HEK293 (cell line): ENCODE results near the gene TUBGCP3.

ENCODE experiments used
- CTCF ChIA-PET: fragments of 350-600 bp; formaldehyde crosslinking; extraction: SDS; loops from one replicate; lab custom pipeline; 2021; ENCODE audit warnings: antibody characterized with exemption; lab: Yijun Ruan, JAX
- POLR2A ChIA-PET: fragments of 300-600 bp; formaldehyde crosslinking; extraction: SDS; loops from one replicate; lab custom pipeline; 2020; ENCODE audit warnings: antibody characterized with exemption, inconsistent platforms; lab: Yijun Ruan, JAX
- H3K27ac ChIP-seq: fragments of 200-500 bp; sonication (Bioruptor generic); 2 replicates; pipeline ENCODE4 v1.5.1; 2014; ENCODE audit warnings: low read depth, low read length, control low read depth, inconsistent platforms; ENCODE audit errors: extremely low read depth
- H3K36me3 ChIP-seq, 2 experiments: fragments of 200-500 bp in 1 of 2; sonication (Bioruptor generic) in 1 of 2; 1 replicate in 1 of 2; 2 replicates in 1 of 2; pipeline ENCODE4 v1.5.1; 2014 to 2017; ENCODE audit warnings: inconsistent platforms in 2 of 2, low read length in 2 of 2; ENCODE audit not compliant: control insufficient read depth in 2 of 2, insufficient read depth in 1 of 2
- H3K4me1 ChIP-seq: fragments of 200-500 bp; sonication (Bioruptor generic); 2 replicates; pipeline ENCODE4 v1.5.1; 2014; ENCODE audit warnings: mild to moderate bottlenecking, low read length, inconsistent platforms; ENCODE audit not compliant: control insufficient read depth, insufficient read depth
- H3K4me3 ChIP-seq: 2 replicates; pipeline ENCODE4 v1.5.1; 2011; ENCODE audit warnings: low read depth, mild to moderate bottlenecking, control low read depth, low read length, moderate library complexity
- H3K9me3 ChIP-seq: fragments of 200-500 bp; sonication (Bioruptor generic); 2 replicates; pipeline ENCODE4 v1.5.1; 2014; ENCODE audit warnings: low read depth, low read length, inconsistent platforms; ENCODE audit not compliant: control insufficient read depth, insufficient read depth
- BCL11A ChIP-seq: fragments of 450-650 bp; formaldehyde crosslinking; IDR thresholded peaks from 2 replicates; pipeline ENCODE4 v1.5.1; 2016; ENCODE audit warnings: low read depth, missing biosample characterization, missing genetic modification characterization
- EGR2 ChIP-seq: fragments of 450-650 bp; formaldehyde crosslinking; IDR thresholded peaks from 2 replicates; pipeline ENCODE4 v1.5.1; 2016; ENCODE audit warnings: low read depth, missing biosample characterization, missing genetic modification characterization
- GLI2 ChIP-seq: fragments of 450-650 bp; formaldehyde crosslinking; IDR thresholded peaks from 2 replicates; pipeline ENCODE4; 2017; ENCODE audit warnings: missing biosample characterization, missing genetic modification characterization, low read depth, borderline replicate concordance
- HOXD13 ChIP-seq: sonication (generic); formaldehyde crosslinking; IDR thresholded peaks from 2 replicates; pipeline ENCODE4 v1.8.0; 2022; ENCODE audit warnings: missing genetic modification reagents, borderline replicate concordance
- IKZF3 ChIP-seq: fragments of 450-650 bp; IDR thresholded peaks from 2 replicates; pipeline ENCODE4 v1.5.0; 2018; ENCODE audit warnings: missing biosample characterization, mild to moderate bottlenecking, missing genetic modification characterization, moderate library complexity
- MYNN ChIP-seq: fragments of 450-650 bp; formaldehyde crosslinking; IDR thresholded peaks from 2 replicates; pipeline ENCODE4 v1.5.1; 2016; ENCODE audit warnings: missing biosample characterization, missing genetic modification characterization, borderline replicate concordance
- OVOL3 ChIP-seq: fragments of 450-650 bp; formaldehyde crosslinking; IDR thresholded peaks from 2 replicates; pipeline ENCODE4 v1.5.1; 2016; ENCODE audit warnings: missing biosample characterization, missing genetic modification characterization
- REPIN1 ChIP-seq: fragments of 450-650 bp; formaldehyde crosslinking; IDR thresholded peaks from 2 replicates; pipeline ENCODE4 v1.5.1; 2017; ENCODE audit warnings: missing biosample characterization, missing genetic modification characterization, low read depth
- SCRT2 ChIP-seq: fragments of 450-650 bp; formaldehyde crosslinking; IDR thresholded peaks from 2 replicates; pipeline ENCODE4 v1.5.1; 2016; ENCODE audit warnings: missing biosample characterization, missing genetic modification characterization
- SP3 ChIP-seq: fragments of 450-650 bp; formaldehyde crosslinking; IDR thresholded peaks from 2 replicates; pipeline ENCODE4 v1.5.1; 2016; ENCODE audit warnings: missing biosample characterization, missing genetic modification characterization
- ZBTB1 ChIP-seq: fragments of 450-650 bp; formaldehyde crosslinking; IDR thresholded peaks from 2 replicates; pipeline ENCODE4 v1.5.1; 2016; ENCODE audit warnings: missing biosample characterization, missing genetic modification characterization
- ZBTB7A ChIP-seq: fragments of 450-650 bp; formaldehyde crosslinking; IDR thresholded peaks from 2 replicates; pipeline ENCODE4 v1.5.1; 2016; ENCODE audit warnings: low read depth, missing biosample characterization, missing genetic modification characterization
- ZBTB8A ChIP-seq: fragments of 450-650 bp; formaldehyde crosslinking; IDR thresholded peaks from 2 replicates; pipeline ENCODE4 v1.5.1; 2016; ENCODE audit warnings: missing biosample characterization, missing genetic modification characterization
- ZNF155 ChIP-seq: fragments of 450-650 bp; formaldehyde crosslinking; IDR thresholded peaks from 2 replicates; pipeline ENCODE4 v1.5.1; 2016; ENCODE audit warnings: missing biosample characterization, missing genetic modification characterization
- ZNF488 ChIP-seq: fragments of 450-650 bp; formaldehyde crosslinking; IDR thresholded peaks from 2 replicates; pipeline ENCODE4 v1.5.1; 2016; ENCODE audit warnings: missing biosample characterization, missing genetic modification characterization
- ZNF544 ChIP-seq: fragments of 450-650 bp; formaldehyde crosslinking; IDR thresholded peaks from 2 replicates; pipeline ENCODE4 v1.5.0; 2017; ENCODE audit warnings: missing biosample characterization, missing genetic modification characterization
- ZNF548 ChIP-seq: fragments of 450-650 bp; formaldehyde crosslinking; IDR thresholded peaks from 2 replicates; pipeline ENCODE4 v1.5.1; 2016; ENCODE audit warnings: missing biosample characterization, missing genetic modification characterization
- ZNF596 ChIP-seq: fragments of 450-650 bp; IDR thresholded peaks from 2 replicates; pipeline ENCODE4 v1.5.0; 2018; ENCODE audit warnings: missing biosample characterization, mild to moderate bottlenecking, missing genetic modification characterization, moderate library complexity
- ZNF600 ChIP-seq: fragments of 450-650 bp; formaldehyde crosslinking; IDR thresholded peaks from 2 replicates; pipeline ENCODE4 v1.5.1; 2016; ENCODE audit warnings: missing biosample characterization, missing genetic modification characterization
- ZNF830 ChIP-seq: fragments of 450-650 bp; IDR thresholded peaks from 2 replicates; pipeline ENCODE4 v1.5.0; 2018; ENCODE audit warnings: missing biosample characterization, missing genetic modification characterization, low read depth, mild to moderate bottlenecking, moderate library complexity
- TF ChIP-seq, protein P1 (sequence below): fragments of 450-650 bp; formaldehyde crosslinking; IDR thresholded peaks from 2 replicates; pipeline ENCODE4 v1.5.0; 2017; ENCODE audit warnings: missing biosample characterization, missing genetic modification characterization, borderline replicate concordance
- TF ChIP-seq, protein P2 (sequence below): IDR thresholded peaks from 2 replicates; pipeline ENCODE4 v1.6.1; 2011; ENCODE audit warnings: mild to moderate bottlenecking, low read depth, low read length, borderline replicate concordance

The TUBGCP3 gene

GRCh38 chr13:112509190-112509589 lies 78.8 kb downstream of the TUBGCP3 start:
- no peak for TF ChIP-seq EGR2
- TF ChIP-seq OVOL3 (tag by site-specific recombination) = no peak
- no peak for TF ChIP-seq ZNF600 (tag by site-specific recombination)
- TF ChIP-seq, all 188 proteins: peak for 0
- Histone ChIP-seq H3K36me3 (peaks cover 0 to 39% of the 10 kb centered on the region in 2 experiments; a peak in 2 of 3 replicates), H3K27ac (no peak overlapping the region), H3K4me1 (no peaks in the 10 kb centered on the region), H3K9me3 (no peaks in the 10 kb centered on the region), H3K4me3 (no peak overlapping the region)
- CTCF ChIA-PET = no interaction called here
- POLR2A ChIA-PET = no interaction called here

- Histone ChIP-seq H3K4me3 (no peak overlapping the region), H3K27ac (no peak overlapping the region), H3K4me1 (no peaks in the 10 kb centered on the region), H3K9me3 (no peaks in the 10 kb centered on the region)
- POLR2A ChIA-PET = no interaction called here
- TF ChIP-seq, protein P1, sequence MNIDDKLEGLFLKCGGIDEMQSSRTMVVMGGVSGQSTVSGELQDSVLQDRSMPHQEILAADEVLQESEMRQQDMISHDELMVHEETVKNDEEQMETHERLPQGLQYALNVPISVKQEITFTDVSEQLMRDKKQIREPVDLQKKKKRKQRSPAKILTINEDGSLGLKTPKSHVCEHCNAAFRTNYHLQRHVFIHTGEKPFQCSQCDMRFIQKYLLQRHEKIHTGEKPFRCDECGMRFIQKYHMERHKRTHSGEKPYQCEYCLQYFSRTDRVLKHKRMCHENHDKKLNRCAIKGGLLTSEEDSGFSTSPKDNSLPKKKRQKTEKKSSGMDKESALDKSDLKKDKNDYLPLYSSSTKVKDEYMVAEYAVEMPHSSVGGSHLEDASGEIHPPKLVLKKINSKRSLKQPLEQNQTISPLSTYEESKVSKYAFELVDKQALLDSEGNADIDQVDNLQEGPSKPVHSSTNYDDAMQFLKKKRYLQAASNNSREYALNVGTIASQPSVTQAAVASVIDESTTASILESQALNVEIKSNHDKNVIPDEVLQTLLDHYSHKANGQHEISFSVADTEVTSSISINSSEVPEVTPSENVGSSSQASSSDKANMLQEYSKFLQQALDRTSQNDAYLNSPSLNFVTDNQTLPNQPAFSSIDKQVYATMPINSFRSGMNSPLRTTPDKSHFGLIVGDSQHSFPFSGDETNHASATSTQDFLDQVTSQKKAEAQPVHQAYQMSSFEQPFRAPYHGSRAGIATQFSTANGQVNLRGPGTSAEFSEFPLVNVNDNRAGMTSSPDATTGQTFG (tag by site-specific recombination) = no peak
- TF ChIP-seq ZNF544 (tag by site-specific recombination) = no peak
- TF ChIP-seq, all 188 proteins: peak for 0
- CTCF ChIA-PET = interaction anchor here (0.6 kb wide), 1 partner anchor 11 kb away, joined by 3 read pairs; no protein-coding TSS in a partner anchor
- H3K36me3 ChIP-seq = peaks cover 4 to 52% of the 10 kb centered on the region in 2 experiments; a peak in 2 of 3 replicates
Observed at GRCh38 chr13:112506046-112506445, 81.9 kb downstream of the TUBGCP3 start.

- Histone ChIP-seq H3K9me3 (no peaks in the 10 kb centered on the region), H3K36me3 (peaks cover 0 to 27% of the 10 kb centered on the region in 2 experiments; a peak in 1 of 3 replicates), H3K4me3 (no peak overlapping the region), H3K4me1 (no peaks in the 10 kb centered on the region), H3K27ac (no peak overlapping the region)
- ChIA-PET POLR2A (no interaction called here), CTCF (no interaction called here)
- TF ChIP-seq, protein P2, sequence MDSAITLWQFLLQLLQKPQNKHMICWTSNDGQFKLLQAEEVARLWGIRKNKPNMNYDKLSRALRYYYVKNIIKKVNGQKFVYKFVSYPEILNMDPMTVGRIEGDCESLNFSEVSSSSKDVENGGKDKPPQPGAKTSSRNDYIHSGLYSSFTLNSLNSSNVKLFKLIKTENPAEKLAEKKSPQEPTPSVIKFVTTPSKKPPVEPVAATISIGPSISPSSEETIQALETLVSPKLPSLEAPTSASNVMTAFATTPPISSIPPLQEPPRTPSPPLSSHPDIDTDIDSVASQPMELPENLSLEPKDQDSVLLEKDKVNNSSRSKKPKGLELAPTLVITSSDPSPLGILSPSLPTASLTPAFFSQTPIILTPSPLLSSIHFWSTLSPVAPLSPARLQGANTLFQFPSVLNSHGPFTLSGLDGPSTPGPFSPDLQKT = no peak
- TF ChIP-seq ZBTB1 = no peak
Observed at GRCh38 chr13:112496166-112496565, 91.8 kb downstream of the TUBGCP3 start.

- H3K4me3 ChIP-seq = no peak overlapping the region
- H3K4me1 ChIP-seq = no peaks in the 10 kb centered on the region
- POLR2A ChIA-PET = no interaction called here
- H3K9me3 ChIP-seq = no peaks in the 10 kb centered on the region
- H3K27ac ChIP-seq = no peak overlapping the region
- CTCF ChIA-PET = no interaction called here
- H3K36me3 ChIP-seq = peaks cover 0 to 25% of the 10 kb centered on the region in 2 experiments; a peak in 1 of 3 replicates
- TF ChIP-seq GLI2 (tag by site-specific recombination) (no peak), ZBTB7A (tag by site-specific recombination) (no peak), ZNF596 (tag by site-specific recombination) (no peak), ZNF155 (no peak), BCL11A (tag by site-specific recombination) (no peak), ZNF548 (tag by site-specific recombination) (no peak), SCRT2 (tag by site-specific recombination) (no peak), IKZF3 (tag by site-specific recombination) (no peak), ZNF488 (tag by site-specific recombination) (no peak), ZNF830 (no peak), MYNN (no peak), REPIN1 (tag by site-specific recombination) (no peak), HOXD13 (no peak), SP3 (tag by site-specific recombination) (no peak), ZBTB8A (tag by site-specific recombination) (no peak)
- TF ChIP-seq, protein P1 (tag by site-specific recombination) = no peak
Observed at GRCh38 chr13:112495465-112495864, 92.5 kb downstream of the TUBGCP3 start.
